ENCODE results near the gene LILRB1. TPM values are rescaled to one million over a fixed set of nuclear protein-coding genes. Genes with fewer than 3 reads are reported as not detected.

LILRB1 gene
- total and polyA plus RNA-seq, 9 of the 15 experiments (the other 6 are each of a cell fraction or from before 2014, with no cell fraction given): not detected

- no peak for TF ChIP-seq ZNF318 (IDR thresholded peaks at IDR 0.05; ENCODE audit: borderline replicate concordance in 1 of 2, low read depth in 1 of 2)
- TF ChIP-seq TRIM24 (IDR thresholded peaks at IDR 0.05): no peak
- no peak for TF ChIP-seq ELF2 (CRISPR knock-in tag; IDR thresholded peaks at IDR 0.05)
- TF ChIP-seq, protein P1, sequence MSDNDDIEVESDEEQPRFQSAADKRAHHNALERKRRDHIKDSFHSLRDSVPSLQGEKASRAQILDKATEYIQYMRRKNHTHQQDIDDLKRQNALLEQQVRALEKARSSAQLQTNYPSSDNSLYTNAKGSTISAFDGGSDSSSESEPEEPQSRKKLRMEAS (CRISPR knock-in tag; IDR thresholded peaks at IDR 0.05): no peak
- no peak for TF ChIP-seq BCOR (IDR thresholded peaks at IDR 0.05)
- no peak for TF ChIP-seq DDX20 (tag; IDR thresholded peaks at IDR 0.05; ENCODE audit: low read depth)
- no peak for TF ChIP-seq ZC3H4 (CRISPR knock-in tag; IDR thresholded peaks at IDR 0.05; ENCODE audit: borderline replicate concordance)
- TF ChIP-seq ZNF354B (CRISPR knock-in tag; IDR thresholded peaks at IDR 0.05): no peak
- TF ChIP-seq CHD1 (IDR thresholded peaks at IDR 0.05; ENCODE audit: low read length): no peak
- TF ChIP-seq L3MBTL2 (IDR thresholded peaks at IDR 0.05): no peak
- TF ChIP-seq CTBP1 (IDR thresholded peaks at IDR 0.05; ENCODE audit: borderline replicate concordance): no peak
- peak in 1 of 2 experiments; percentile 89; a peak in 2 of 4 replicates for TF ChIP-seq SRF (CRISPR knock-in tag; IDR thresholded peaks at IDR 0.05)
- TF ChIP-seq HCFC1 (IDR thresholded peaks at IDR 0.05; ENCODE audit: low read depth, low read length): peak; percentile 36; the same call in 1 of the 2 replicates
- TF ChIP-seq ARNT (IDR thresholded peaks at IDR 0.05): no peak
- peak; percentile 97 for TF ChIP-seq NCOA1 (IDR thresholded peaks at IDR 0.05; ENCODE audit: low read depth)
- no peak for TF ChIP-seq NR4A1 (CRISPR knock-in tag; IDR thresholded peaks at IDR 0.05)
- TF ChIP-seq NR4A1 (tag; IDR thresholded peaks at IDR 0.05): no peak
- TF ChIP-seq, protein P2, sequence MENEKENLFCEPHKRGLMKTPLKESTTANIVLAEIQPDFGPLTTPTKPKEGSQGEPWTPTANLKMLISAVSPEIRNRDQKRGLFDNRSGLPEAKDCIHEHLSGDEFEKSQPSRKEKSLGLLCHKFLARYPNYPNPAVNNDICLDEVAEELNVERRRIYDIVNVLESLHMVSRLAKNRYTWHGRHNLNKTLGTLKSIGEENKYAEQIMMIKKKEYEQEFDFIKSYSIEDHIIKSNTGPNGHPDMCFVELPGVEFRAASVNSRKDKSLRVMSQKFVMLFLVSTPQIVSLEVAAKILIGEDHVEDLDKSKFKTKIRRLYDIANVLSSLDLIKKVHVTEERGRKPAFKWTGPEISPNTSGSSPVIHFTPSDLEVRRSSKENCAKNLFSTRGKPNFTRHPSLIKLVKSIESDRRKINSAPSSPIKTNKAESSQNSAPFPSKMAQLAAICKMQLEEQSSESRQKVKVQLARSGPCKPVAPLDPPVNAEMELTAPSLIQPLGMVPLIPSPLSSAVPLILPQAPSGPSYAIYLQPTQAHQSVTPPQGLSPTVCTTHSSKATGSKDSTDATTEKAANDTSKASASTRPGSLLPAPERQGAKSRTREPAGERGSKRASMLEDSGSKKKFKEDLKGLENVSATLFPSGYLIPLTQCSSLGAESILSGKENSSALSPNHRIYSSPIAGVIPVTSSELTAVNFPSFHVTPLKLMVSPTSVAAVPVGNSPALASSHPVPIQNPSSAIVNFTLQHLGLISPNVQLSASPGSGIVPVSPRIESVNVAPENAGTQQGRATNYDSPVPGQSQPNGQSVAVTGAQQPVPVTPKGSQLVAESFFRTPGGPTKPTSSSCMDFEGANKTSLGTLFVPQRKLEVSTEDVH (IDR thresholded peaks at IDR 0.05; ENCODE audit: low read depth, partially characterized antibody): no peak
- TF ChIP-seq ETV1 (tag; conservative IDR thresholded peaks at IDR 0.05; ENCODE audit: low read depth): peak; percentile 37; the same call in 1 of the 2 replicates
- no peak for TF ChIP-seq KHSRP (IDR thresholded peaks at IDR 0.05)
- no peak for TF ChIP-seq JUNB (CRISPR knock-in tag; conservative IDR thresholded peaks at IDR 0.05)
Measured at GRCh38 chr19:54684527-54684926, 54.2 kb downstream of the LILRB1 start (continued).
